WTC11 (cell line): Measurements from ENCODE around the gene SNX24. TPM values are rescaled to one million over a fixed set of nuclear protein-coding genes. Genes with fewer than 3 reads are reported as not detected.

Experiments
- ATAC-seq: fragments of 200-7000 bp; cut with Tn5 transposase; 2 replicates; pipeline ENCODE4 v1.10.0; 2021; ENCODE audit warnings: mild to moderate bottlenecking, moderate library complexity
- CTCF ChIA-PET: fragments of 300-600 bp; sonication (Branson Sonifier 250); formaldehyde crosslinking; loops from one replicate; lab custom pipeline; 2021; ENCODE audit warnings: antibody characterized with exemption; lab: Charles Lee
- POLR2A ChIA-PET: fragments of 350-600 bp; sonication (Branson Sonifier 250); formaldehyde crosslinking; loops from one replicate; lab custom pipeline; 2021; ENCODE audit warnings: antibody characterized with exemption; lab: Charles Lee
- DNase-seq: peaks from one replicate; pipeline ENCODE4 v3.0.0; 2021; ENCODE audit warnings: low spot score
- H3K27ac Mint-ChIP-seq: 2 replicates; pipeline ENCODE4 v1.8.0; 2021; ENCODE audit warnings: mixed read lengths
- H3K27me3 Mint-ChIP-seq: 2 replicates; pipeline ENCODE4 v1.8.0; 2021; ENCODE audit warnings: low read depth, mild to moderate bottlenecking, moderate library complexity, mixed read lengths
- H3K36me3 Mint-ChIP-seq: 2 replicates; pipeline ENCODE4 v1.8.0; 2021; ENCODE audit warnings: mixed read lengths
- H3K4me1 Mint-ChIP-seq: 2 replicates; pipeline ENCODE4 v1.8.0; 2022; ENCODE audit warnings: mixed read lengths
- H3K4me3 Mint-ChIP-seq: 2 replicates; pipeline ENCODE4 v1.8.0; 2021; ENCODE audit warnings: mild to moderate bottlenecking, moderate library complexity, mixed read lengths
- H3K9me3 Mint-ChIP-seq: 2 replicates; pipeline ENCODE4 v1.8.0; 2021; ENCODE audit warnings: mixed read lengths
- AR ChIP-seq: fragments of 250-450 bp; sonication (Bioruptor Pico); IDR thresholded peaks from 2 replicates; pipeline ENCODE4 v1.9.0; 2021; ENCODE audit warnings: mild to moderate bottlenecking
- CBFB ChIP-seq: sonication (generic); formaldehyde crosslinking; IDR thresholded peaks from 2 replicates; pipeline ENCODE4 v1.8.1; 2022; ENCODE audit warnings: mild to moderate bottlenecking, low read depth, missing genetic modification reagents
- CREB1 ChIP-seq: sonication (generic); formaldehyde crosslinking; IDR thresholded peaks from 2 replicates; pipeline ENCODE4 v1.8.0; 2023; ENCODE audit warnings: mild to moderate bottlenecking, missing genetic modification reagents
- CREM ChIP-seq: sonication (generic); formaldehyde crosslinking; IDR thresholded peaks from 2 replicates; pipeline ENCODE4 v1.8.1; 2022; ENCODE audit warnings: mild to moderate bottlenecking, missing genetic modification reagents, moderate library complexity
- CTCF ChIP-seq: fragments of 200-600 bp; IDR thresholded peaks from 2 replicates; pipeline ENCODE4 v1.8.0; 2022; ENCODE audit warnings: antibody characterized with exemption
- E2F5 ChIP-seq: sonication (generic); formaldehyde crosslinking; IDR thresholded peaks from 2 replicates; pipeline ENCODE4 v1.8.1; 2022; ENCODE audit warnings: mild to moderate bottlenecking, moderate library complexity, missing genetic modification reagents
- FOXK1 ChIP-seq: sonication (generic); formaldehyde crosslinking; IDR thresholded peaks from 2 replicates; pipeline ENCODE4 v1.8.0; 2022; ENCODE audit warnings: mild to moderate bottlenecking, moderate library complexity, missing genetic modification reagents
- GRHL2 ChIP-seq: fragments of 250-450 bp; sonication (Bioruptor Pico); IDR thresholded peaks from 2 replicates; pipeline ENCODE4 v1.8.0; 2022; ENCODE audit warnings: mild to moderate bottlenecking, moderate library complexity; ENCODE audit not compliant: insufficient replicate concordance, severe bottlenecking
- HMGXB4 ChIP-seq: sonication (generic); formaldehyde crosslinking; IDR thresholded peaks from 2 replicates; pipeline ENCODE4 v1.8.1; 2023; ENCODE audit warnings: mild to moderate bottlenecking, moderate library complexity, missing genetic modification reagents
- MAX ChIP-seq: sonication (generic); formaldehyde crosslinking; IDR thresholded peaks from 2 replicates; pipeline ENCODE4 v1.8.0; 2022; ENCODE audit warnings: mild to moderate bottlenecking, missing genetic modification reagents
- NR3C1 ChIP-seq: sonication (generic); formaldehyde crosslinking; conservative IDR thresholded peaks from 2 replicates; pipeline ENCODE4 v1.8.1; 2023; ENCODE audit warnings: low read depth, mild to moderate bottlenecking, missing genetic modification reagents
- OVOL2 ChIP-seq: fragments of 250-450 bp; sonication (Bioruptor Pico); IDR thresholded peaks from 2 replicates; pipeline ENCODE4 v1.9.0; 2021; ENCODE audit warnings: mild to moderate bottlenecking, borderline replicate concordance
- PREB ChIP-seq: sonication (generic); formaldehyde crosslinking; IDR thresholded peaks from 2 replicates; pipeline ENCODE4 v1.8.1; 2022; ENCODE audit warnings: mild to moderate bottlenecking, missing genetic modification reagents, moderate library complexity, borderline replicate concordance
- RELA ChIP-seq: sonication (generic); formaldehyde crosslinking; IDR thresholded peaks from 2 replicates; pipeline ENCODE4 v1.8.1; 2022; ENCODE audit warnings: missing genetic modification reagents, mild to moderate bottlenecking, borderline replicate concordance
- SMAD4 ChIP-seq: sonication (generic); formaldehyde crosslinking; IDR thresholded peaks from 2 replicates; pipeline ENCODE4 v1.8.0; 2022; ENCODE audit warnings: mild to moderate bottlenecking, missing genetic modification reagents
- STAT6 ChIP-seq: sonication (generic); formaldehyde crosslinking; conservative IDR thresholded peaks from 2 replicates; pipeline ENCODE4 v1.8.1; 2023; ENCODE audit warnings: mild to moderate bottlenecking, low read depth, missing genetic modification reagents, moderate library complexity
- USF1 ChIP-seq: sonication (generic); formaldehyde crosslinking; IDR thresholded peaks from 2 replicates; pipeline ENCODE4 v1.8.0; 2022; ENCODE audit warnings: mild to moderate bottlenecking, missing genetic modification reagents
- ZNF121 ChIP-seq: sonication (generic); formaldehyde crosslinking; IDR thresholded peaks from 2 replicates; pipeline ENCODE4 v1.8.0; 2023; ENCODE audit warnings: missing genetic modification reagents
- ZNF396 ChIP-seq: fragments of 250-450 bp; sonication (Bioruptor Pico); IDR thresholded peaks from 2 replicates; pipeline ENCODE4 v1.8.0; 2021; ENCODE audit warnings: mild to moderate bottlenecking, moderate library complexity, borderline replicate concordance
- total RNA-seq: library from RNA; stranded (reverse); gene quantifications from 3 replicates; pipeline ENCODE4 v1.2.3, GENCODE V29; 2021

SNX24 gene
- total RNA-seq, 1 experiment from 2014 or later: 15.5 TPM

GRCh38 chr5:122880749-122881148, 35.3 kb downstream of the SNX24 start (continued):
- TF ChIP-seq AR (CRISPR knock-in tag): no peak

GRCh38 chr5:122882831-122883230, 37.4 kb downstream of the SNX24 start:
- H3K36me3 Mint-ChIP-seq: peaks cover 5% of the 10 kb centered on the region; the same call in 1 of the 2 replicates
- H3K4me3 Mint-ChIP-seq: no peak overlapping the region
- H3K4me1 Mint-ChIP-seq: peaks cover 14% of the 10 kb centered on the region
- POLR2A ChIA-PET: no interaction called here
- CTCF ChIA-PET: interaction anchor here (1.0 kb wide), 1 partner anchor 10 kb away, joined by 3 read pairs; no protein-coding TSS in a partner anchor
- H3K27ac Mint-ChIP-seq: peak overlapping the region; percentile 6; the same call in 1 of the 2 replicates
- peaks cover 5% of the 10 kb centered on the region for H3K9me3 Mint-ChIP-seq
- TF ChIP-seq E2F5 (no peak), CREB1 (CRISPR knock-in tag) (no peak), STAT6 (no peak), ZNF121 (CRISPR knock-in tag) (no peak), RELA (no peak), USF1 (CRISPR knock-in tag) (no peak), ZNF396 (CRISPR knock-in tag) (no peak), SMAD4 (no peak), CBFB (CRISPR knock-in tag) (no peak), MAX (CRISPR knock-in tag) (no peak), PREB (CRISPR knock-in tag) (no peak)
- H3K27me3 Mint-ChIP-seq: no peaks in the 10 kb centered on the region
- DNase-seq (no peak), ATAC-seq (no peak)

- ATAC-seq: peak; percentile 36
- peaks cover 5% of the 10 kb centered on the region for H3K9me3 Mint-ChIP-seq
- peaks cover 7% of the 10 kb centered on the region for H3K36me3 Mint-ChIP-seq
- H3K4me3 Mint-ChIP-seq: no peak overlapping the region
- no peak for DNase-seq
- POLR2A ChIA-PET: interaction anchor here (1.0 kb wide), 1 partner anchor 14 kb away, joined by 3 read pairs; no protein-coding TSS in a partner anchor
- H3K27ac Mint-ChIP-seq: no peak overlapping the region
- CTCF ChIA-PET: interaction anchor here (1.4 kb wide), 1 partner anchor 234 kb away, joined by 4 read pairs; no protein-coding TSS in a partner anchor
- H3K27me3 Mint-ChIP-seq: no peaks in the 10 kb centered on the region
- H3K4me1 Mint-ChIP-seq: peaks cover 14% of the 10 kb centered on the region
- TF ChIP-seq CREM (CRISPR knock-in tag): no peak
- no peak for TF ChIP-seq CTCF
- no peak for TF ChIP-seq HMGXB4 (CRISPR knock-in tag)
- TF ChIP-seq FOXK1: no peak
- no peak for TF ChIP-seq OVOL2 (CRISPR knock-in tag)
- no peak for TF ChIP-seq GRHL2 (CRISPR knock-in tag)
- no peak for TF ChIP-seq E2F5
- no peak for TF ChIP-seq NR3C1 (CRISPR knock-in tag)
Observed at GRCh38 chr5:122885045-122885517, 39.7 kb downstream of the SNX24 start.
